Hepatocyte (in vitro differentiated cells): ENCODE measurements around the gene SH3YL1.

Experiments
- EZH2 ChIP-seq: fragments of 200-600 bp; sonication (generic); IDR thresholded peaks from 2 replicates; pipeline ENCODE4 v1.6.1; 2016; ENCODE audit warnings: antibody characterized with exemption, mild to moderate bottlenecking, borderline replicate concordance
- EZH2phosphoT487 ChIP-seq: fragments of 200-600 bp; sonication (generic); IDR thresholded peaks from one replicate; pipeline ENCODE4 v1.6.1; 2018; ENCODE audit warnings: antibody characterized with exemption, mild to moderate bottlenecking, low read depth, moderate library complexity; ENCODE audit not compliant: unreplicated experiment, severe bottlenecking
- TF ChIP-seq, protein P1 (sequence below): fragments of 200-600 bp; sonication (generic); IDR thresholded peaks from 2 replicates; pipeline ENCODE4 v1.5.1; 2016; ENCODE audit warnings: antibody characterized with exemption, mild to moderate bottlenecking; ENCODE audit not compliant: poor library complexity

GRCh38 chr2:296354-296753 is 32.5 kb upstream of the SH3YL1 start:
- TF ChIP-seq, protein P1, sequence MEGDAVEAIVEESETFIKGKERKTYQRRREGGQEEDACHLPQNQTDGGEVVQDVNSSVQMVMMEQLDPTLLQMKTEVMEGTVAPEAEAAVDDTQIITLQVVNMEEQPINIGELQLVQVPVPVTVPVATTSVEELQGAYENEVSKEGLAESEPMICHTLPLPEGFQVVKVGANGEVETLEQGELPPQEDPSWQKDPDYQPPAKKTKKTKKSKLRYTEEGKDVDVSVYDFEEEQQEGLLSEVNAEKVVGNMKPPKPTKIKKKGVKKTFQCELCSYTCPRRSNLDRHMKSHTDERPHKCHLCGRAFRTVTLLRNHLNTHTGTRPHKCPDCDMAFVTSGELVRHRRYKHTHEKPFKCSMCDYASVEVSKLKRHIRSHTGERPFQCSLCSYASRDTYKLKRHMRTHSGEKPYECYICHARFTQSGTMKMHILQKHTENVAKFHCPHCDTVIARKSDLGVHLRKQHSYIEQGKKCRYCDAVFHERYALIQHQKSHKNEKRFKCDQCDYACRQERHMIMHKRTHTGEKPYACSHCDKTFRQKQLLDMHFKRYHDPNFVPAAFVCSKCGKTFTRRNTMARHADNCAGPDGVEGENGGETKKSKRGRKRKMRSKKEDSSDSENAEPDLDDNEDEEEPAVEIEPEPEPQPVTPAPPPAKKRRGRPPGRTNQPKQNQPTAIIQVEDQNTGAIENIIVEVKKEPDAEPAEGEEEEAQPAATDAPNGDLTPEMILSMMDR = no peak
- no peak for TF ChIP-seq EZH2
- TF ChIP-seq EZH2phosphoT487 = no peak
